NCI-H82 treated with DMSO at 0.1 percent for 48 hours (cell line): ENCODE data around the gene ATF5.

Source experiments
- DNase-seq: peaks from one replicate; lab custom pipeline; 2025; ENCODE audit not compliant: unreplicated experiment; lab: John Stamatoyannopoulos, UW

The ATF5 gene

DNA sequence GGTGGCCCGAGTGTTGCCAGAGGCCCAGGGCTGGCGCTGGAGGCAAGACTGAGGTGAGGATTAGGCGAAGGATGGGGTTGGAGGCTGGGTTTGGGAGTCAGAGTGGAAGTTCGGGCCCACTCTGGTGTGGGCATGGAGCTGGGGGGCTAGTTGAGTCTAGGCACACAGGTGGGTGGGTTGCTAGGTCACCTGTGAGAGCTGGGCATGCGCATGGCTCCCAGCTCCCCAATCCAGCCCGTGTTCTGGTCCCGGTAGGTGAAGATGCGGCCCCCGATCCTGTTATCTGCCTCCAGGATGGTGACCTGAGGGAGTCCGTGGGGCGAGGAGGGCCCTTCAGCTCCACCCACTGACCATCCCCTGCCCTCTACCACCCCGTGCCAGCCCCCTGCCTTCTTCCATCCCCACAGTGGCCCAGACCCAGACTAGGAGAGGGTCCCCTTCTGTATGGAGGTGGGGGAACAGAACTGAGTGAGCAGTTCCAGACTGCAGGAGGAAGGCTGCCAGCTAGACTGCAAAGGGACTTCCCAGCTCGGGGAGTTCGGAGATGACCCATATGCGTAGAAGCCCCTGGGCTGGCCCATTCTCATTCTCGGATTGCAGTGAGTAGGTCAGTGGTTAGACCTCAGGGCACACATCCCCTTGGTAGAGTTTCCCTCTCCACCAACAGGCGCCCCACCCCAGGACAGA, 34.0 kb upstream of the ATF5 start:
- DNase-seq, result no peak

DNA sequence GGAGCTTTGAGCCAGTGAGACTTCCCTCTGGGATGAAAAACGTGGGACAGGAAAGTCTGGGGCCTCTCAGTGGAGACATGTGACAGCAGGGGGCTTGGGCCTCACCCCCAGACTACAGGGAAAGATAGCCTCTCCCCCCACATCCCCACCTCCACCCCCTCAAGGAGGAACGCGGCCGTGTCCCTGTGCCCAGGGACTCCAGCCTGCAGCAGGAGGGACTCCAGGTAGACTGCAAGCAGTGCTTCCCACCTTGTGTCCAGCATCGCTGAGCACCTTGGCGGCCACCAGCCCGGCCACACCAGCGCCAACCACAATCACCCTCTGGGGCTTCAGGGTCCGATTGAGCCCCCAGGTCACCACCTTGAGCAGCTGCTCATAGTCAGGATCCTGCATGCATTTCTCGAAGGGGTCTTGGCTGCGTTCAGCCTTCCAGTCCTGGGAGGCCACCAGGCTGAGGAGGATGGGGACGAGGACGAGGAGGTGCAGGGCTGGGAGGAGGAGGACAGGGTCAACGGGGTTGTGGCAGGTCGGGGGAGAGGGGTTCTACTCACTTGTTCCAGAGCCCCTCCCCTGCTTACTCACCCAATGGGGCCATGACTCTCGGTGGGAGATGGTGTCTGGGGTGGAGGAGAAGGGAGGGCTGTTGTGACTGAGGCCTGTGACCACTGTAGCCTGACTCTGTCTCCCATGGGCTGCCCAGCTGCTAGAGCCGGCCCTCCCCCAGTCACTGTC, 33.3 kb upstream of the ATF5 start:
- no peak for DNase-seq

DNA sequence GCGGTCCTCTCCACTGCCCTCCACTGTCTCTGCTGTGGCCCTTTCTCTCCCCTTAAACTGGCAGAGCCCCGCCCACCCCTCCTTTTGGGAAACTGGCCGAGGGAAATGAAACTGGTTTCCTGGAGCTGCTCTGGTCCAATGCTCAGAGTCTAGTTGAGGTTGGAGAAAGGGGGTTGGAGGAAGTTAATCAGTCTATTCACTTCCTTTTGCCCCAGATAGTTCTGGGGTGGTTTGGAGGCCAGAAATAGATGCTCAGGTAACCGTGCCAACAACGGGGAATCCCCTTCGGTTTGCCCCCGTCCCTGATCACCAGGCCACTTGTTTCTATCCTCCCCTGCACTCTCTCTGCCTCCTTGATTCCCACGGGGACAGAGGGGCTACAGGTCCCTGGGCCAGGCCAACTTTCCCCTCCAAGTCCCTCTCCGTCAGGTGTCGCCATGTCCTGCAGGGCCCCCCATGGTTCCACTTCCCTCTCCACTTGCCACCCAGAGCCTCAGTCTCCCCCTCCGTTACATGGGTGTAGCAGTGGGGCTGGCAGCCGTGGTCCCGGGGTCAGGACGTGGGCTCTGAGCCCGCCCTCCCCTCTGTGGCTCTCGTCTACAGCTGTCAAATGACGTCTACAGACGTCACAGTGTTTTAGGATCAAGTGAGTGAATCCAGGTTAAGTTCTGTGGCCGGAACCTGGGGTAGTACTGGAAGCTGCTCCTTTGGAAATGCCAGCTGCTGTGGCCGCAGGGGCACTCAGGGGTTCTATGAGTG, 32.0 kb upstream of the ATF5 start, which contains the start of gene IL4I1:
Gene IL4I1, minus strand, starts transcription at position 25 of the 759 bp plus-strand sequence. CDS start 727 bp downstream, outside the sequence.
- DNase-seq, result no peak

DNA sequence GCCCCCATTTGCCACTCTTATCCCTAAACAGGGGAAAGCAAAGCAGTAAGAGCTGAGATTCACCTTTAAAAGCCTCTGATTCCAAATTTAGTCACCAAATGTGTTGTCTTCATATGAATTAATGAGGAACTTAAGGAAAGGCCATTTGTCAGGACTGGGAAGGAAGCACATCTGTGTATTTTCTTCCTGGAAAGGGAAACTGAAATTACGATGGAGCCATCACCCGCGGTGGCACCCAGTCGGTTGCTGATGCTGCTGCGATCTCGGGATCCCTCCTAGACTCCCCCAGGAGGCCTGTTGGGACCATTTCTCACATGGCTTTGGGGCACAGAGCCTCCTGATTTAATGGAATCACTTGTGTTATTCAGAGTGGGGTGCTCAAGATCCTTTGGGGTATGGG, 24.9 kb upstream of the ATF5 start:
- no peak for DNase-seq

DNA sequence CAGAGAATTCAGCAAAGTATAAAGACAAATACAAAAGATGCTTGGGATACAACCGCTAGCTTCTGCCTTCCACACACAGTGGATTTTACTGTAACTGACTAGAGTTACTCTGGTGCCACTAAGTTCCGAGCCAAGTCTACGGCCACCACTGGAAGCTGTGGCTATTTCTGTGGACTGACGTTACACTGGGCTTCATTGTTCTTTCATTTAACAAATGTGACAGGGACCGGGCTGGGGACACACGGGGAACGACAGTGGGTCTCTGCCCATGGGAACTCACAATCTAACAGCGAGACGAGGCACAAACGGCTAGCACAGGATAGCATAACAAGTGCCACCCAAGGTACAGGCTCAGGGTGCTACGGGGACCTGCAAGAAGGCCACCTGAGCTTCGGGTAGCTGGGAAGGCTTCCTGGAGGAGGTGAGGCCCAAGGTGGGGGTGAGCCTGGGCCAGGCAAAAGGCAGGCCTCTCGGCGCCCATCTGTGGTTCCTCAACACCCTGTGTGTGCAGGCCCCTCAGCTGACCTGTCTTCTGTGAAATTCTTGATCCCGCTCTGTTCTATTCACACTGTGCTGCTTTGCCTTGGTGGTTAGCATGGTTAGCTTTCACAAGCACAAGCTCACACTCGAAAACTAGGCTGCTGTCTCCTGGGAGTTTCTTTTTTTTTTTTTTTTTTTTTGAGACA, 22.0 kb upstream of the ATF5 start:
- DNase-seq, result no peak

DNA sequence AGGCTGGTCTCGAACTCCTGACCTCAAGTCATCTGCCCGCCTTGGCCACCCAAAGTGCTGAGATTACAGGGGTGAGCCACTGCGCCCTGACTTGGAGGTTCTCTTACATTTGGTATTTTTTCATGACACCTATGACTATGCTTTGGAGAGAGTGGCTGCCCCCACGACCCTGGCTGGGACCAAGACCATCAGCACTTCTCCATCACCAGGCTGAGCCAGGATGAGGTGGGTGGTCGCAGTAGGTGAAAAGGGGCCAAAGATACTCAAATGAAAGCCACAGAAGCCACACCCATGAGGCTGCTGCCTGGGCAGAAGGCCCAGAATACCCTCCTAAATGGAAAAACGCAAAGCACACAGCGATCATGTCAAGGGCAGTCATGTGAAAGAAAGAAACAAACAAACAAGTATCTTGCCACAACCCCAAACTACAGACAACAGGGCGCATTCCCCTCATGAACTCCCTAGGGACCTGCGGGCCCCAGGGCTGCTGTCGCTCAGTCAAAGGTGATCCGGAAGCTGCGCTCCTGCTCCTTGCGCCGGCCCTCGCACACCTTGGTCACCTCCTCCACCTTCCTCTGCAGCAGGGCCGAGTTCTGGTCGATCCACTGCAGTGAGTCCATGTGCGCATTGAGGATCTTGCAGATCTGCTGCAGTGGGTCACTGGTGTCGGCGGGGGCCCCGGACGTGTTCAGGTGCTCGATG, 21.1 kb upstream of the ATF5 start:
- DNase-seq, result no peak

DNA sequence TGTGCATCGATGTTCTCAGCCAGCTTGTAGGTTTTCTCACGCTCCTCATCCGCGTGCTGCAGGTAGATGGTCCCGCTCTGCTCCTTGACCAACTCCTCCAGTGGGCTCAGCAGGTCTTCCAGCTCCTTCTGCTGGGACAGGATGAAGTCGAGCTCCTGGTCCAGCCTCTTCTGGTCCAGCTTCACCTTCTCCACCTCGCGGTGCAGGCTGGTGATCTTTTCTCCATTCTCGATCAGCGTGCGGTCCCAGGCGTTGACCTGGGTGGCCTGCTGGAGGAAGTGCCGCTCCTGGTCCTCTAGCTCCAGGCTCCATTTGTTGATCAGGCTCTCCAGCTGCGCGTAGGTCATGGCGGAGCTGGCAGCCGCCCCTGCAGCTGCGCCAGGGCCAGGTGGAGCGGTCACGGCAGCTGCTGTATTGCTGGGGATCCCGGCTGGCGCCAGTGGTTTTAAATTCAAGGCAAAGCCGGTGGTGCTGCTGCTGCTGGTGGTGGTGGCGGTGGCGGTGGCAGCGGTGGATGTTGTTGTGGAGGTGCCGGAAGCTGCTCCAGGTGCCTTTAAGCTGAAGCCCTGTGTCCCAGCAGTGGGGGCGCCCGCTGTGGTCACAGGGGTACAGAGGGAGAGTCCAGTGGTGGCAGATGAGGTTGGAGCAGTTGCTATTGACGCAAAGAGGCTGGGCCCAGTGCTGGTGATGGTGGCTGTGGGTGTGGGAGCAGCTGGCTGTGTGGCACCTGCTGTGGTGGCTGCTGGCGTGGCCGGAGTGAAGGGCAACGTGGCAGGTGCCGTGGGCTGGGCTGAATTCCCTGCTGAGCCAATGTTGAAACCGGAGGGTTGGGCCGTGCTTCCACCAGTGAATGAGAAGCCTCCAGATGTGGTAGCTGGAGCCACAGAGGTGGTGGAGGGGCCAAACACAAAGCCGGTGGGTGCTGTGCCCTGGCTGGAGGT, 20.3 kb upstream of the ATF5 start:
- no peak for DNase-seq

DNA sequence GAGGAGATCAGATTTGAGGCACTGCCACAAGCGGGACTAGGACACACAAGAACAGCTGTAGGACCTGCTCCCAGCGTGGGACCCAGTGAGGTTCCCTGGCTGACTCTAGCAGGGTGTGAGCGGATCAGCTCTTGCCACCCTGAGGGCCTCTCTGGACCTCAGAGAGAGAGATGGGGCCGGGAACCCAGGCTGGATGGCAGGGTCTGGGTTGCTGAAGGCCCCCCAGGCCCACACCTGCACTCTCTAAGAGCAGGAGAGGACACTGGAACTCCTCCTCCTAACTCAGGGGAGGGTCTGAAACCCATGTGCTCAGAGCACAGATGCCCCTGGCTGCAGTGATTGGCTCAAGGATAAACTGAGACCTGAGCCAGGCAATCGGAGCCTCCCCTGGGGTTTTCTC, 18.8 kb upstream of the ATF5 start:
- no peak for DNase-seq

DNA sequence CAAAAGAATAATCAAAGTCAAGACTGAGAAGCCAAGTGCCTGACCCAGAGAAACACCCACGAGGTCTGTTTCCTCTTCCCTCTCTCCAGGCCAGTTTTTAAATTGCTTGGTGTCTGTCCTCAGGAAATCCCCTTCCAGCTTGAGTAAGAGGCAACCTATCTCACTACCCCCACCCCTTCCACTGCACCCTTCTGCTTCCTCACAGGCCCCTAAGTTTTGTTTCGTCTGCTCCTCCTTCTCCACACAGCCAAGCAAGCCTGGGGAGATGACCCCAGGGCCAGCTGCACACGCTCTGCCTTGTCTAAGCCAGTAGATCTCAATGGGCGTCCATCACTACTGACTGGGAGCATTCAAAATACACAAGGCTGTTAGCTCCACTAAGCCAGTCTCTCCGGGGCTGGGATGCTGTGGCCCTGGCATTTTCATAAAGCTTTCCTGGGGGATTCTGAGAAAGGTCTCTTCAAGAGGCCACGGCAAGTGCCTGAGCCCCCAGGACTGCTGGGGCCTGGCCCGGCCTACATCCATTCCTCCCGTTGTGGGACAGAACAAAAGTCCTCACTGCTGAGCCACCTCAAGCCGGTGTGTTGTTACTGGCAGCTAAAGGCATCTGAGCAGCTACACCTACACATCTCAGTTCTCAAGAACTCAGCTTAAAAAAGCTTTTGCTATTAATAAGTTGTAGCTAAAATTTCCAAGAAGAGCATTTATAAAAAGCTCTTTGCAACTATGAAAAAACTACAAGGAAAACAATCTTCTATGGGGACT, 17.4 kb upstream of the ATF5 start:
- no peak for DNase-seq

DNA sequence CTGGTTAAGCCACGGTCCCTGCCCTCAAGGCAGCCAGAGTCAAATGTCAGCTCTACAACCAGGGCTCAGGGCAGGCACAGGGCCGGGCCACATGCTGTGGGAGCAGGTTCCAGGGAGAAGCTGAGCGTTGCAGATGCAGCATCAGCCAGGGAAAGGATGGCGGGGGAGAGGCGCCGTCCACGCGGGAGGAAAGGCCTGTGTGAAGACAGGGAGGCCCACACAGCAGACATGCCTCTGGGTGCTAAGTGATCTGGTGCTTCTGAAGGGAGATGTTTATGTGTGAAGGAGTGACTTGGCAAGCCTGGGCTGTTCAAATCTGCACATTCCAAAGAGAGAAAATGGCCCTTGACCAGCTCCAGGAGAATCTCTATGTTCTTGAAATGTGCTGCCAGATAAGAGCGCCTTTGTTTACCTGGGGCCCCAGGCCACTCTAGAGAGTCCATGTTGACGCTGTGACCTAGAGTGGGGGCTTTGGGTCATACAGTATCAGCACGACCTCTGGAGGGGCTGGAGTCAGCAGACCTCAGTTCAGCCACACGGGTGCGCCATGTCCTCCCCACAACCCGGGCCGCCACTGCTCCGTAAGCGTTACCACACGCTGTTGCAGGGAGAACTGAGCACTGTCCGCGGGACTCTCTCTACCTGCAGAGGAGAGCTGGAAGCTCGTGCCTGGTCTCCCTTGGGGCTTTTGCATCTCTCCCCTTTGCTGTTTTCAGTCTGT, 15.9 kb upstream of the ATF5 start:
- DNase-seq, result no peak

DNA sequence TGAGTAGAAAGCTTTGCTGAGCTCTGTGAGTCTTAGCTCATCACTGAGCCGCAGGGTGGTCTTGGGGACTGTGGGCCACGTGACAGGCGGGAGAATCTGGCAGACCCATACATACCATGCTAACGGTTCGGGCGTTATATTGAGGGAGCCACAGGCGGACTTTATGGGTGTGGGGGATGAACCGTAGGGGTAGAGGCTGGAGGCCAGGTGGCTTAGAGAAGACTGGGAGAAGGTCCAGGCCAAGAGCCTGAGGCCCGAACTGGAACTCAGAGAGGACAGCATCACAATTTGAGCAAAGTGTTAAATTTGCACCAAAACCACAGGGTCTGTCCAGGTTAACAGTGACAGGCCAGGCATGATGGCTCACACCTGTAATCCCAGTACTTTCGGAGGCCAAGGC, 15.3 kb upstream of the ATF5 start:
- DNase-seq, result no peak

DNA sequence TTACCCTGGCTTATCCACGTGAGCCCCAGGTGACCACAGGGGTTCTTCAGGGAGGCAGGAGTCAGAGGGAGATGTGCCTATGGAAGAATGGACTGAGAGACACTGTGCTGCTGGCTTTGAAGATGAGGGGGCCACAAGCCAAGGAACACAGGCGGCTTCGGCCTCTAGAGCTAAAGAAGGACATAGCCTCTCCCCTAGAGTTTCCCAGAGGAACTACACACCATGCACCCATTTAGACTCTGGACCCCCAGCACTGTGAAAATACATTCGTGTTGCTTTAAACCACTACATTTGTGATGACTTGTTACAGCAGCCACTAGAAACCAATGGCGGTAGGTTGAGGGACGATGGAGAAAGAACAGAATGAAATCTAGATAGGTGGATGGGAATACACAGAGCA, 13.7 kb upstream of the ATF5 start:
- DNase-seq, result no peak

DNA sequence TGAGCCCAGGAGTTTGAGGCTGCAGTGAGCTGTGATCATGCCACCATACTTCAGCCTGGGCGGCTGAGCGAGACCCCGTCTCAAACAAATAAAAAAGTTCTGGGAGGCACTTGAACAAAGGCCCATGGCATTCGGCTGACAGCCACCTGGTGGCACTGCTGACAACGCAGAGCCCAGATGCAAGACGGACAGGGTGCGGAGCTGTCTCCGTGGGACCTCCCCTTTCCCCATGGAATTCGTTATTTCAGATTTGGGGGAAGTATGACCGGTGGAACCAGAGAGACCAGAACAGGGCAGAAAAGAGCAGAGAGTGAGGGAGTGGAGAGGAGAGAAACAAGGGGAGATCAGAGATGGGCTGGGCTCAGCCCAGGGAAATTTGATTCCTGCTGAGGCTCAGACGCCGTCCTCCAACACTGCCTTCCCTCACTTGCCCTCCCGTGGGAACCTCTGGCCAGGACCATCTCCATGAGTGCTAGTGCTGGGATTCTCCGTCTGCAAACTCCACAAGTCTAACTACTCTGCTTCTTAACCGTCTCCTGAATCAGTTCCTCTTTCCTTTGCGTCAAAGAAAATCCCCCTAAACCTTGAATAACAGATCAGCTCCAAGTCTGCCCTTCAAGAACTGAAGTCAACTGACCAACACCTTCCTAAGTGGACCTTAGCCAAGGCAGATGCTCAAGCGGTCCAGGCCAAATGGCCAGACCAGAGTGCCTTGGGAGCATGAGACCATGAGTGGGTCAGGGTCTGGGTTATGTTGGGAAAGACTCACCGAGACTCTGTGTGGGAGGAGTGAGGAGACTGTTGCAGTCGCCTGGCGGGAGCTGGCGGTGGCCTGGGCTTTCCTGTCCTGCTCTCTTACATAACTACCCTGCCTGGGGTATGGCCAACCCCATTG, 11.9 kb upstream of the ATF5 start:
- no peak for DNase-seq

DNA sequence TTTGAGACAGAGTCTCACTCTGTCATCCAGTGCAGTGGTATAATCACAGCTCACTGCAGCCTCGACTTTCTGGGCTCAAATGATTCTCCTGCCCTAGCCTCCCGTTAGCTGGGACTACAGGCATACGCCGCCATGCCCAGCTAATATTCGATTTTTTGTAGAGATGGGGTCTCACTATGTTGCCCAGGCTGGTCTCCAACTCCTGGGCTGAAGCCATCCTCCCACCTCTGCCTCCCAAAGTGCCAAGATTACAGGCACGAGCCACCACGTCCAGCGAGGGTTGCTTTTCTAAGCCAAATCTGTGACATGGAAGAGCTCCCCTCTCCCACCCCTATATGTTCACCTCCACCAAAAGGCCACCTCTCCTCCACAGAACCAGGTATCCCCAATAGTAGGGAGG, 10.9 kb upstream of the ATF5 start:
- DNase-seq, result no peak

DNA sequence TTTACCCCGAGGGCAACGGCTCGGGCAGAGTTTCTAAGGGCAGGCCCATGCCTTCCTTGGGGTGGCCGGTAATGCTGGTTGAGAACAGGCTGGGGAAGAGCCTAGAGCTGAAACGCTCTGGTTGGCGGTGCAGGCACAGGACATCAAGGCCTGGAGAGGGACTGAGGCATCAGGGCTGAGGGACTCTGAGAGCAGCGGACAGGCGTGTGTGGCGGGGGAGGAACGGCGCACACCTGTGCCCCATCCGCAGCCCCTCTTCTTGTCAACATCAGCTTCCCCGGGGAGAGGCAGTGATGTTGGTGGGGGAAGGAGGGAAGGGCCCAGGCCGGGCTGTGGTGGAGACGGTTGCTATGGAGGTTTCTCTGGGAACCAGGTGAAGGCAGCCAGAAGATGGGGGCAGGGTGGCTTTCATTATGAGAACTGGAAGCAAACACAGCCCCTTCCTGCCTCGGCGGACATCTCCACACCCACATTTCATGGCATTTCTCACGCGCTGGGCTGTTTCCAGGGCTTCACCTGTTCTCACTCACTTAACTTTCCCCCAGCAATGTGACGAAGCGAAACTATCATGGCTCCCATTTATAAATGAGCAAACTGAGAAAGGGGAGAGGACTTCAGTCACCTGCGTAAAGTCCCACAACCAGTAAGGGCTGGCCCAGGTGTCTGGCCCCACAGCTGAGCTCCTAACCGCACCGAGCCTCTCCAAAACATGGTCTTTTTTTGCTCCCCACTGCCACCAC, 8.2 kb upstream of the ATF5 start:
- no peak for DNase-seq

DNA sequence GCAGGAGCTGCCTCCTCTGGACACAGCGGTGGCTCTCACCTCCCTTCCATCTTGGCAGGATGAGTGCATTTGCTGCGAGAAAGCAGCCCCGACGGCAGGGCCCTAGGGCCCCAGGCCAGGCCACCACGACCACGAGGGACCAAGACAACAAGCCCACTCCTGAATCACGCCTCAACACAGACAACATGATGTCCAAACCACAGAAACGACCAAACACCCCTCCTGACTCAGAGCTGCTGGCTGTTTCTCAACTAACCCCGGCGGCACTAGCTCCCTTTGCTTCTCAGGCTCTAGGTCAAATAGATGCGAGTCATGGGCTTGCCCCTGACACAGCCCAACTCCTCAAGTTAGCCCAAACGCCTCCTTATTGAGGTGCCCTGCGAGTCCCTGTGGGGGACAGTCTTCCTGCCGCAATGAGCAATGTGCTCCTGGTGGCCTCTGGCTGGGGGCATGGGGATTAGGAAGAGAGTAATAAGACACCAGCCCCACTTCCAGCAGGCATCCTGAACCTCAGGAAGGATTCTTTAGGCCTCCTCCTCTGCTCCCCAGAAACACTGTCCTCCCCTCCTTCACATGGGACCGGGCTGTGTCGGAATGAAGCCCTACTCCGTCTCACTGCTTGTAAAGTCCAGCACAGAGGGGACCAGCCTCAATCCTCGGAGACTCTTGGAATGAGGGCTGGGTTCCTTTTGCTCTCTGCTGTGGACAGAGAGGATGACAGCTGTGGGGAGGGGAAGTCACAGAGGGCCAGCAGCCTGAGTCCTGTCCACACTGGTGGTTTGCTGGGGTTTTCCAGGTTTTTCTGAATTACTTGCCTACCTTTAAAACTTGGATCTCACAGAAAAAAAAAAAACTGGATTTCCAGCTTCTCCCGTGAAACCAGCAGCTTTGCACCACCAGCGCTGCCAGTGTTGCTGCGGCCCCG, 6.9 kb upstream of the ATF5 start:
- no peak for DNase-seq
